Kidney (tissue), 14 donors: ENCODE measurements around the gene TMEM108. TPM values are rescaled to one million over a fixed set of nuclear protein-coding genes. Genes with fewer than 3 reads are reported as not detected.
A peak's percentile ranks its signal among the peaks of the same experiment; 100 is the strongest.

Experiments used
- DNase-seq, 5 donors: peaks; one replicate each; pipeline ENCODE4 v3.0.0-alpha.2; 2013 to 2020
- FAIRE-seq: peaks from 2 replicates; lab custom pipeline; 2012; peaks lifted over from hg19 to GRCh38; lab: Jason Lieb, UNC
- H3K27ac ChIP-seq, 2 donors: one replicate each; pipeline ENCODE4 v1.7.0; 2013; ENCODE audit warnings: low read depth in 2 of 2, low read length in 2 of 2, inconsistent platforms in 1 of 2
- H3K27me3 ChIP-seq: one replicate; pipeline ENCODE4 v1.7.1; 2013; ENCODE audit warnings: low read length, inconsistent platforms; ENCODE audit not compliant: control insufficient read depth, insufficient read depth
- H3K36me3 ChIP-seq, 3 donors: one replicate each; pipeline versions ENCODE4 v1.7.0 to v1.7.1; 2013; ENCODE audit warnings: low read length in 3 of 3, control low read depth in 1 of 3, inconsistent platforms in 1 of 3; ENCODE audit not compliant: insufficient read depth in 3 of 3, control insufficient read depth in 2 of 3
- H3K4me1 ChIP-seq, 3 donors: one replicate each; pipeline versions ENCODE4 v1.7.0 to v1.7.1; 2013; ENCODE audit warnings: low read length in 3 of 3, inconsistent platforms in 1 of 3, low read depth in 1 of 3; ENCODE audit not compliant: control insufficient read depth in 2 of 3, insufficient read depth in 2 of 3
- H3K4me3 ChIP-seq, 3 donors: one replicate each; pipeline versions ENCODE4 v1.7.0 to v1.8.1; 2013; ENCODE audit warnings: low read length in 3 of 3, control low read depth in 1 of 3, inconsistent platforms in 1 of 3
- H3K9ac ChIP-seq, 3 donors: one replicate each; pipeline versions ENCODE4 v1.7.0 to v1.7.1; 2013; ENCODE audit warnings: low read length in 3 of 3, control low read depth in 1 of 3, inconsistent platforms in 1 of 3
- H3K9me3 ChIP-seq, 3 donors: one replicate each; pipeline versions ENCODE4 v1.7.0 to v1.7.1; 2013; ENCODE audit warnings: low read length in 3 of 3, control low read depth in 1 of 3, inconsistent platforms in 1 of 3; ENCODE audit not compliant: control insufficient read depth in 2 of 3, insufficient read depth in 1 of 3
- intact Hi-C: fragments of 100-400 bp; cut with DNase I; formaldehyde crosslinking; loops from one replicate; pipeline ENCODE4 v1.11.1; 2022
- polyA plus RNA-seq: library from polyadenylated mRNA; stranded (reverse); fragments of 350-450 nt; fragmentation: Illumina TruSeq; extraction: RNeasy Lipid Tissue Mini Kit (QIAGEN cat#74804); gene quantifications from one replicate; pipeline ENCODE4 v1.2.3, GENCODE V29; 2014; ENCODE audit warnings: low read depth, low replicate concordance; ENCODE audit not compliant: insufficient read depth
- total RNA-seq: library from RNA; stranded (reverse); fragmentation: NEBNext Ultra II Directional; extraction: Animal tissue kit (Norgen Biotek cat#: 25700); gene quantifications from one replicate; pipeline ENCODE4 v1.2.1, GENCODE V29; 2021
- TF ChIP-seq, protein P1 (sequence below): IDR thresholded peaks from 3 replicates; pipeline ENCODE4 v1.5.1; 2012; ENCODE audit warnings: mild to moderate bottlenecking, moderate library complexity, borderline replicate concordance; ENCODE audit not compliant: insufficient read depth; ENCODE audit errors: extremely low read depth
- donor health status: control.
- donor health status: control.
- donor health status: control.
- donor health status: control.
- donor health status: control.
- donor health status: DM: yes; HTN: yes; CAD: no.
- donor health status: Normal renal cell carcinoma (clear cell type).

TMEM108 gene
- total and polyA plus RNA-seq, 2 donors from 2014 or later = 0.91 to 1.5 TPM

DNA sequence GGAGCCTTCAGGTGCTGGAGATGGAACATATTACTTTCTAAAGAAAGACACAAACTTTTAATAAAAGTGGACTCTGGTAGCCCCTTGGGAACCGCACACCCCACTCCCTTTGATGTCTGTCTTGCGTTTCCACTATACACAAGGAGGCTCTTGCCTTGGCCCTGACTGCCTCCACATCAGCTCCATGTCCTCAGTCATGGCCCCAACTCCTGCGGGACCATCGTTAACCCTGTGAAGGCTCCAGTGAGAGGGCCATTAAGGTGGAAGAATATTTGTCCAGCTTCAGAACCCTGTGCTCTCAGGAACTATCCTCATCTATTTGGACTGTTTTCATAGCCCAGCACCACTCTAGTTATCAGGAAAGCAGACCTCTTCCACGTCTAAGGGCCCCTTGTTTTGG lies 345.6 kb downstream of the TMEM108 start:
- no peak overlapping the region for H3K9ac ChIP-seq
- no peak for FAIRE-seq

DNA sequence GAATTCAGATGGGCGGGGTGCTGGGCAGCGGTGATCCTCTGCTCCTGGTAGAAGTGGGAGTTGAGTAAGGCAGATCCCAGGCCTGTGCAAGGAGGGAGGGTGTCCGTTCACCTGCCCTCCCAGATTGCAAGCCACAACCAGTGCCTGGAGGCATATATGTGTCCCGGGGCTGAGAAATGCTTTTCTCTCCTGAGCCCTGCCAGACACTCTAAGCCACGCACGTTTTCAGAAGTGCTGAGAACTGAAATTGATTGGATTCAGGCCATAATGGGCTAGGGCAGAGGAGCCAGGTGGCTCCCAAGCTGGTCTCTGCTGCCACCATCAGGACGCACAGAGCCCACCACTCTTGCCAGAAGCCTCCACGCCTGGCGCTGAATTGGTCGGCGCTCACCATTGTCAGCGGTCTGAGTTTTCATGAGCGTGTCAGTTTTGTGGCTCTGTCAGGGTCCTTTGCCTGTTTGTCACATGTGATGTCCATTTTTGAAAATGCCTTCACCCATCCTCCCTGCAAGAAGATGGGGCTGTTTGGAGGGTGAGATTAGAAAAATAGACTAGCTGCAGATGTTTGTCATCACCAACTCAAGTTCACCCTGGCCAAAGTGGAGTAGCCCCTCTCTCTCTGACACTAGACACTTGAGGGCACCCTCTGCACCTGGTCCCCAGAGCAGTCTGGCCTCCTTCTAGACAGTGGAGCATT lies 346.3 kb downstream of the TMEM108 start:
- no peak overlapping the region for H3K4me3 ChIP-seq
- DNase-seq = peak in 4 of 5 donors; percentile 77 to 86 (median 80)
- no peak overlapping the region for H3K27ac ChIP-seq
- no peaks in the 10 kb centered on the region for H3K4me1 ChIP-seq
- no peaks in the 10 kb centered on the region for H3K27me3 ChIP-seq
- intact Hi-C loops = no loop called here
- no peak overlapping the region for H3K9ac ChIP-seq
- no peaks in the 10 kb centered on the region for H3K36me3 ChIP-seq
- TF ChIP-seq, protein P1, sequence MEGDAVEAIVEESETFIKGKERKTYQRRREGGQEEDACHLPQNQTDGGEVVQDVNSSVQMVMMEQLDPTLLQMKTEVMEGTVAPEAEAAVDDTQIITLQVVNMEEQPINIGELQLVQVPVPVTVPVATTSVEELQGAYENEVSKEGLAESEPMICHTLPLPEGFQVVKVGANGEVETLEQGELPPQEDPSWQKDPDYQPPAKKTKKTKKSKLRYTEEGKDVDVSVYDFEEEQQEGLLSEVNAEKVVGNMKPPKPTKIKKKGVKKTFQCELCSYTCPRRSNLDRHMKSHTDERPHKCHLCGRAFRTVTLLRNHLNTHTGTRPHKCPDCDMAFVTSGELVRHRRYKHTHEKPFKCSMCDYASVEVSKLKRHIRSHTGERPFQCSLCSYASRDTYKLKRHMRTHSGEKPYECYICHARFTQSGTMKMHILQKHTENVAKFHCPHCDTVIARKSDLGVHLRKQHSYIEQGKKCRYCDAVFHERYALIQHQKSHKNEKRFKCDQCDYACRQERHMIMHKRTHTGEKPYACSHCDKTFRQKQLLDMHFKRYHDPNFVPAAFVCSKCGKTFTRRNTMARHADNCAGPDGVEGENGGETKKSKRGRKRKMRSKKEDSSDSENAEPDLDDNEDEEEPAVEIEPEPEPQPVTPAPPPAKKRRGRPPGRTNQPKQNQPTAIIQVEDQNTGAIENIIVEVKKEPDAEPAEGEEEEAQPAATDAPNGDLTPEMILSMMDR = peak; percentile 65
- FAIRE-seq = no peak
- no peaks in the 10 kb centered on the region for H3K9me3 ChIP-seq

More for the DNA sequence above, 345.6 kb downstream of the TMEM108 start:
- no peak overlapping the region for H3K4me3 ChIP-seq
- no peaks in the 10 kb centered on the region for H3K9me3 ChIP-seq
- no peak overlapping the region for H3K27ac ChIP-seq
- no peak for DNase-seq
- H3K27me3 ChIP-seq = no peaks in the 10 kb centered on the region
- no peaks in the 10 kb centered on the region for H3K36me3 ChIP-seq
- TF ChIP-seq, protein P1 = no peak
- H3K4me1 ChIP-seq = no peaks in the 10 kb centered on the region
- intact Hi-C loops = no loop called here

DNA sequence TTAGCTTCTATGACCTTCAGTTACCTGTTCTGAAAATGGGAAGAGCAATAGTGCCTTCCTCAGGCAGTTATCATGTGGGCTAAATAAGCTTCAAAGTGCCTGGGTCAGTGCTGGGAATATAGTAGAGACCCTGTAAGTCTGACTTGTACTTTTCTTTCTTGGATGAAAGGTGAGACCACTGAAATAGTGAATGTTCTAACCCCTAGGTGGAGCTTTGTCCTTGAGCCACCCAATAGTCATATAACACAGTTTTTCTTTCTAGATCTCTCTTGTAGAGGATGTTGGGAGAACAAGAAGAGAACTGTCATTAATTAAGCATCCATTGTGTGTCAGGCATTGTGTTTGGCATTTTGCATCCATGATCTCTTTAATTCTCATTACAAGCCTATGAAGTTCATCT lies 348.7 kb downstream of the TMEM108 start:
- Histone ChIP-seq H3K27ac (no peak overlapping the region), H3K4me1 (no peaks in the 10 kb centered on the region), H3K9ac (no peak overlapping the region), H3K9me3 (no peaks in the 10 kb centered on the region), H3K36me3 (no peaks in the 10 kb centered on the region), H3K4me3 (no peak overlapping the region), H3K27me3 (no peaks in the 10 kb centered on the region)
- DNase-seq (no peak), FAIRE-seq (no peak)
- TF ChIP-seq, protein P1 = no peak
- intact Hi-C loops = no loop called here

DNA sequence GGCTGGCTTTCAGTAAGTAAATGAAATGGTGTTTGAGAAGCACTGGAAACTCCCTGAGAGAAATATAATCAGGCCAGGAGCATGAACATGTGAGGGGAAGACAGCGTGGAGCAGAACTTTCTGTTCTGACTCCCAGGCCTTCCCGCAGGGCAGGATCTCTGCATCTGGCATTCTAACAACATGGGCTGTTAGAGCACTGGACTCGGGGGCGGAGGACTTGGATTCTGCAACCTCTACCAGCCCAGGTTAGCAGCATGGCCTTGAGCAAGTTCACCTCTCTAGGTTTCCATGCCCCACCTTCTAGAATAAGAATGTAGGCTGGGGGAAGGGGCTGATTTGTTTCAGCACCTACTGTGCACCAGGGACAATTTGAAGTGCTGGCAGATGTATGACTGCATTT lies 349.1 kb downstream of the TMEM108 start:
- H3K36me3 ChIP-seq = no peaks in the 10 kb centered on the region
- H3K27me3 ChIP-seq = no peaks in the 10 kb centered on the region
- H3K4me1 ChIP-seq = no peaks in the 10 kb centered on the region
- no peaks in the 10 kb centered on the region for H3K9me3 ChIP-seq
- no peak overlapping the region for H3K9ac ChIP-seq
- intact Hi-C loops = no loop called here
- H3K4me3 ChIP-seq = no peak overlapping the region
- FAIRE-seq (no peak), DNase-seq (no peak)
- H3K27ac ChIP-seq = no peak overlapping the region
- TF ChIP-seq, protein P1 = no peak
